DOHH2 (cell line): ENCODE results near the gene BPIFA3.

Experiments
- CTCF ChIP-seq: fragments of 200-600 bp; sonication (generic); IDR thresholded peaks from one replicate; pipeline ENCODE4 v1.5.1; 2014; ENCODE audit warnings: antibody characterized with exemption, mild to moderate bottlenecking, low read depth, low read length; ENCODE audit not compliant: poor library complexity, severe bottlenecking
- EZH2phosphoT487 ChIP-seq: fragments of 200-600 bp; sonication (generic); IDR thresholded peaks from 2 replicates; pipeline ENCODE4 v1.6.1; 2017; ENCODE audit warnings: borderline replicate concordance, mild to moderate bottlenecking, antibody characterized with exemption, low read length, moderate library complexity, mixed read lengths

- TF ChIP-seq CTCF (no peak), EZH2phosphoT487 (no peak)
These were observed 25.2 kb upstream of the BPIFA3 start for GRCh38 chr20:33191955-33192354.
